Heart left ventricle (tissue), 16 donors: Measurements from ENCODE around the gene UBE3B. TPM values are rescaled to one million over a fixed set of nuclear protein-coding genes. Genes with fewer than 3 reads are reported as not detected.

ENCODE experiments used
- ATAC-seq, 4 donors: fragments of 200-7000 bp; cut with Tn5 transposase; one replicate each; pipeline ENCODE4 v1.9.1; 2020 to 2022; ENCODE audit warnings: moderate library complexity in 4 of 4, mild to moderate bottlenecking in 3 of 4, moderate number of reproducible peaks in 1 of 4
- DNase-seq, 5 donors: peaks; one replicate each; pipeline ENCODE4 v3.0.0-alpha.2; 2020
- H3K27ac ChIP-seq, 12 donors: fragments of 200-600 bp; sonication (generic) in 4 of 12; one replicate each; pipeline versions ENCODE4 v1.5.0 to v1.8.0; 2016 to 2022; ENCODE audit warnings: mild to moderate bottlenecking in 2 of 12
- H3K27me3 ChIP-seq, 9 donors: fragments of 200-600 bp; sonication (generic) in 2 of 9; one replicate each; pipeline versions ENCODE4 v1.5.1 to v1.8.0; 2016 to 2022; ENCODE audit warnings: mild to moderate bottlenecking in 3 of 9
- H3K36me3 ChIP-seq, 9 donors: fragments of 200-600 bp; sonication (generic) in 2 of 9; one replicate each; pipeline versions ENCODE4 v1.5.0 to v1.8.0; 2018 to 2022; ENCODE audit warnings: mild to moderate bottlenecking in 2 of 9
- H3K4me1 ChIP-seq, 12 donors: fragments of 200-600 bp; sonication (generic) in 4 of 12; one replicate each; pipeline versions ENCODE4 v1.5.0 to v1.8.0; 2016 to 2022; ENCODE audit warnings: mild to moderate bottlenecking in 3 of 12
- H3K4me3 ChIP-seq, 12 donors: fragments of 200-600 bp; sonication (generic) in 4 of 12; one replicate each; pipeline versions ENCODE4 v1.5.0 to v1.8.0; 2017 to 2022; ENCODE audit warnings: mild to moderate bottlenecking in 9 of 12, moderate library complexity in 4 of 12
- H3K9me3 ChIP-seq, 12 donors: fragments of 200-600 bp; sonication (generic) in 4 of 12; one replicate each; pipeline versions ENCODE4 v1.5.0 to v1.8.0; 2016 to 2022; ENCODE audit warnings: mild to moderate bottlenecking in 1 of 12
- POLR2A ChIP-seq, 2 donors: fragments of 450-650 bp; IDR thresholded peaks; one replicate each; pipeline ENCODE4 v1.6.1; 2017; ENCODE audit warnings: antibody characterized with exemption in 2 of 2, mild to moderate bottlenecking in 2 of 2, moderate library complexity in 2 of 2
- WGBS, 4 donors: extraction: QIAGEN DNeasy Blood & Tissue Kit in 2 of 4; methylation state at CpG; one replicate each; pipeline versions ENCODE4 v1.1.5 to v1.1.7; 2013 to 2018; 5-methylcytosine and 5-hydroxymethylcytosine counted together
- intact Hi-C, 10 donors: fragments of 100-400 bp; cut with DNase I; formaldehyde crosslinking; loops; one replicate each; pipeline versions ENCODE4 v1.11.1 to v1.14.2; 2022
- polyA plus RNA-seq, 2 donors: library from polyadenylated mRNA; stranded (reverse); fragments of 200-250 nt; gene quantifications; one replicate each; pipeline ENCODE4 v1.2.3, GENCODE V29; 2013
- total RNA-seq, 9 donors: library from RNA; depleted of rRNA in 2 of 9; stranded (reverse); fragments of >200 nt in 2 of 9; fragmentation: NEBNext Ultra II Directional in 3 of 9; extraction: Animal tissue kit (Norgen Biotek cat#: 25700) in 3 of 9; gene quantifications; one replicate each; pipeline versions ENCODE4 v1.1.0 to v1.2.4, GENCODE V29; 2016 to 2023
- TF ChIP-seq, protein P1 (sequence below), 12 donors: fragments of 200-600 bp; sonication (generic) in 4 of 12; IDR thresholded peaks; one replicate each; pipeline versions ENCODE4 v1.5.0 to v1.8.0; 2018 to 2022; ENCODE audit warnings: antibody characterized with exemption in 12 of 12, mild to moderate bottlenecking in 5 of 12
- donor health status: ischemic (EF 13 %, LVEDD 7.1; RV severe dilation, severe dysfunction).
- donor health status: healthy with polysubstance abuse.
- donor health status: DM: no; HTN: yes; CAD: no.
- donor health status: DM: no; HTN: no; CAD: no.
- donor health status: ischemic (EF 25% LVEDD 6.9; RV normal size, moderate dysfunction).
- donor health status: ischemic (EF 25% LVEDD 5.7; RV mildly dilated, moderate dysfunction).
- donor health status: healthy.
- donor health status: DM: yes; HTN: yes; CAD: no.
- donor health status: ischemic (EF 35%, LVEDD 5.7; RV mildly dilated, moderate dysfunction).
- donor health status: nonischemic (EF 11% LVEDD 7.7; RV severe dilation, severe dysfunction).
- donor health status: DM: yes; HTN: yes; CAD: no.
- donor health status: PGD.
- donor health status: ischemic (EF 29% LVEDD 5.4; RV normal size, mild dysfunction).
- donor health status: nonischemic (EF 23%, LVEDD 6.1; RV moderate dilation, normal function).

UBE3B gene
- total and polyA plus RNA-seq, 11 donors = 19.1 to 82.7 (median 50.6) TPM

GRCh38 chr12:109480356-109480755 lies 2.9 kb downstream of the UBE3B start:
- intact Hi-C loops = no loop called here
- ATAC-seq = no peak
- H3K9me3 ChIP-seq = no peaks in the 10 kb centered on the region
- no peak overlapping the region for H3K27ac ChIP-seq
- peaks cover 12 to 35% (median 24%) of the 10 kb centered on the region in 12 donors for H3K4me1 ChIP-seq
- H3K4me3 ChIP-seq = no peak overlapping the region
- DNase-seq = no peak
- no peaks in the 10 kb centered on the region for H3K27me3 ChIP-seq
- peaks cover 0 to 41% (median 25%) of the 10 kb centered on the region in 9 donors for H3K36me3 ChIP-seq
- TF ChIP-seq, protein P1, sequence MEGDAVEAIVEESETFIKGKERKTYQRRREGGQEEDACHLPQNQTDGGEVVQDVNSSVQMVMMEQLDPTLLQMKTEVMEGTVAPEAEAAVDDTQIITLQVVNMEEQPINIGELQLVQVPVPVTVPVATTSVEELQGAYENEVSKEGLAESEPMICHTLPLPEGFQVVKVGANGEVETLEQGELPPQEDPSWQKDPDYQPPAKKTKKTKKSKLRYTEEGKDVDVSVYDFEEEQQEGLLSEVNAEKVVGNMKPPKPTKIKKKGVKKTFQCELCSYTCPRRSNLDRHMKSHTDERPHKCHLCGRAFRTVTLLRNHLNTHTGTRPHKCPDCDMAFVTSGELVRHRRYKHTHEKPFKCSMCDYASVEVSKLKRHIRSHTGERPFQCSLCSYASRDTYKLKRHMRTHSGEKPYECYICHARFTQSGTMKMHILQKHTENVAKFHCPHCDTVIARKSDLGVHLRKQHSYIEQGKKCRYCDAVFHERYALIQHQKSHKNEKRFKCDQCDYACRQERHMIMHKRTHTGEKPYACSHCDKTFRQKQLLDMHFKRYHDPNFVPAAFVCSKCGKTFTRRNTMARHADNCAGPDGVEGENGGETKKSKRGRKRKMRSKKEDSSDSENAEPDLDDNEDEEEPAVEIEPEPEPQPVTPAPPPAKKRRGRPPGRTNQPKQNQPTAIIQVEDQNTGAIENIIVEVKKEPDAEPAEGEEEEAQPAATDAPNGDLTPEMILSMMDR (IDR thresholded peaks at IDR 0.05) = no peak
- WGBS, 4 donors = 94 to 97% (median 96%) methylated on average over 4 of the region's 4 CpGs

DNA sequence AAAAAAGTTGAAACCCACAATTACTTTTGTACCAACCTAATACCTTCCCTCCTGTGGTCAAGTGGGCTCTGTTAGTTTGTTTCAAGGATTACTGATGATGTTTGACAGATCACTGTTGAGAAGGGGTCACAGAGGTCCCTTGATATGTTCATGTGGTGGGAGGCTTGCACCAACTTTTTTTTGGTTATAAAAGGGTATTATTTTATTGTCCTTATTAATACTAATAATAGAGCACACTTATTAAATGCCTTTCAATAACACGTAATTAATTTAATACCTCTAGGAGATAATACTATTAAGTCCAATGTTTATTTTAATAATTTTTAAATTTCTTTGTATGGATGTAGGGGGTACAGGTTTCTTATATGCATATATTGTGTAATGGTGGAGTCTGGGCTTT lies 4.4 kb downstream of the UBE3B start:
- 88 to 92% (median 90%) methylated on average over 1 of the region's 1 CpG for WGBS, 4 donors
- DNase-seq (no peak), ATAC-seq (no peak)
- Histone ChIP-seq H3K27ac (no peak overlapping the region), H3K36me3 (peaks cover 0 to 56% (median 40%) of the 10 kb centered on the region in 9 donors), H3K4me1 (peaks cover 4 to 21% (median 15%) of the 10 kb centered on the region in 12 donors), H3K27me3 (no peaks in the 10 kb centered on the region), H3K9me3 (no peaks in the 10 kb centered on the region), H3K4me3 (no peak overlapping the region)
- TF ChIP-seq, protein P1 (IDR thresholded peaks at IDR 0.05) = no peak
- no peak for TF ChIP-seq POLR2A (IDR thresholded peaks at IDR 0.05)
- intact Hi-C loops = no loop called here

DNA sequence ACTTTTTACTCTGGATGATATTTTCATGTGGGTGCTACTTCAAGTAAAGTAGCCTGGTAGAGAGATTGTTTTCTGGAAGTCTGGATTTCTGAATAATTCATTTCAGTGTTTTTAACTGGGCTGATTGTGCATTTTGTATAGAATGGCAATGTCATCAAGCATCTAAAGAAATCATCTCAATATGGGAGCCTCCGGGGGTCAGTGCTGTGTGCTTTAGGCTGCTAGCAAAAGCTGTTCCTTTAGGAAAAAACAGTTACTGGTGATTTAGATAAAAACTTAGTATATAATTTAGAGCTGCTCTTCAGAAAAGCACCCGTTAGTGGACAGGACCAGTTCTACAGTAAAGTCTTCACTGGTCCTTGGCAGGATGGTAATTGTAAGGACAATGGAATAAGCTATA lies 5.1 kb downstream of the UBE3B start:
- Histone ChIP-seq H3K4me1 (peaks cover 4 to 21% (median 15%) of the 10 kb centered on the region in 12 donors), H3K9me3 (no peaks in the 10 kb centered on the region), H3K4me3 (no peak overlapping the region), H3K27me3 (no peaks in the 10 kb centered on the region), H3K27ac (no peak overlapping the region), H3K36me3 (peaks cover 3 to 63% (median 46%) of the 10 kb centered on the region in 9 donors)
- DNase-seq = no peak
- intact Hi-C loops = no loop called here
- TF ChIP-seq, protein P1 (IDR thresholded peaks at IDR 0.05) = no peak
- TF ChIP-seq POLR2A (IDR thresholded peaks at IDR 0.05) = no peak
- WGBS, 4 donors = 89 to 95% (median 90%) methylated on average over 2 of the region's 2 CpGs
- no peak for ATAC-seq

GRCh38 chr12:109482894-109483293 lies 5.5 kb downstream of the UBE3B start:
- H3K27me3 ChIP-seq = no peaks in the 10 kb centered on the region
- ATAC-seq (no peak), DNase-seq (no peak)
- intact Hi-C loops = no loop called here
- TF ChIP-seq, protein P1 (IDR thresholded peaks at IDR 0.05) = no peak
- TF ChIP-seq POLR2A (IDR thresholded peaks at IDR 0.05) = no peak
- peaks cover 4 to 20% (median 15%) of the 10 kb centered on the region in 12 donors for H3K4me1 ChIP-seq
- H3K27ac ChIP-seq = no peak overlapping the region
- WGBS, 4 donors = 76 to 82% (median 78%) methylated on average over 2 of the region's 2 CpGs
- no peaks in the 10 kb centered on the region for H3K9me3 ChIP-seq
- peaks cover 3 to 67% (median 50%) of the 10 kb centered on the region in 9 donors for H3K36me3 ChIP-seq
- H3K4me3 ChIP-seq = no peak overlapping the region
